HG03378 (cell line): ENCODE measurements around the gene BMPR1B.

Experiments used
- ATAC-seq: cut with Tn5 transposase; IDR thresholded peaks from one replicate; pipeline ENCODE4 v1.9.1; 2021; ENCODE audit warnings: mild to moderate bottlenecking, moderate library complexity; ENCODE audit not compliant: unreplicated experiment

Gene BMPR1B

GRCh38 chr4:94905511-94905910, 147.8 kb downstream of the BMPR1B start:
- no peak for ATAC-seq

- ATAC-seq: no peak
These were observed 151.9 kb downstream of the BMPR1B start for GRCh38 chr4:94909645-94910044.

GRCh38 chr4:94911106-94911505, 153.4 kb downstream of the BMPR1B start:
- peak; percentile 43 for ATAC-seq

- ATAC-seq: no peak
These were observed 154.9 kb downstream of the BMPR1B start for GRCh38 chr4:94912606-94913005.

GRCh38 chr4:94913316-94913715, 155.6 kb downstream of the BMPR1B start:
- peak; percentile 92 for ATAC-seq

- ATAC-seq: no peak
These were observed 159.4 kb downstream of the BMPR1B start for GRCh38 chr4:94917146-94917545.

GRCh38 chr4:94918543-94918942, 160.8 kb downstream of the BMPR1B start:
- no peak for ATAC-seq

- no peak for ATAC-seq
These were observed 162.6 kb downstream of the BMPR1B start for GRCh38 chr4:94920369-94920768.

- no peak for ATAC-seq
These were observed 166.8 kb downstream of the BMPR1B start for GRCh38 chr4:94924566-94924965.

GRCh38 chr4:94925764-94926347, 168.1 kb downstream of the BMPR1B start:
- no peak for ATAC-seq

GRCh38 chr4:94926936-94927335, 169.2 kb downstream of the BMPR1B start:
- ATAC-seq: no peak

- no peak for ATAC-seq
These were observed 169.9 kb downstream of the BMPR1B start for GRCh38 chr4:94927696-94928095.

- ATAC-seq: no peak
These were observed 171.9 kb downstream of the BMPR1B start for GRCh38 chr4:94929696-94930095.

- no peak for ATAC-seq
These were observed 173.9 kb downstream of the BMPR1B start for GRCh38 chr4:94931626-94932025.

- ATAC-seq: no peak
These were observed 174.6 kb downstream of the BMPR1B start for GRCh38 chr4:94932366-94932765.

GRCh38 chr4:94933799-94934198, 176.0 kb downstream of the BMPR1B start:
- no peak for ATAC-seq

- ATAC-seq: no peak
These were observed 176.4 kb downstream of the BMPR1B start for GRCh38 chr4:94934201-94934600.

GRCh38 chr4:94934864-94935263, 177.1 kb downstream of the BMPR1B start:
- ATAC-seq: no peak

GRCh38 chr4:94936854-94937253, 179.1 kb downstream of the BMPR1B start:
- ATAC-seq: no peak

GRCh38 chr4:94939791-94940519, 182.2 kb downstream of the BMPR1B start:
- no peak for ATAC-seq

GRCh38 chr4:94940520-94940908, 182.8 kb downstream of the BMPR1B start:
- ATAC-seq: no peak

GRCh38 chr4:94941706-94942105, 184.0 kb downstream of the BMPR1B start:
- ATAC-seq: no peak

- no peak for ATAC-seq
These were observed 187.0 kb downstream of the BMPR1B start for GRCh38 chr4:94944726-94945125.
